ENCODE results near the gene NAV2.

Gene NAV2

DNA sequence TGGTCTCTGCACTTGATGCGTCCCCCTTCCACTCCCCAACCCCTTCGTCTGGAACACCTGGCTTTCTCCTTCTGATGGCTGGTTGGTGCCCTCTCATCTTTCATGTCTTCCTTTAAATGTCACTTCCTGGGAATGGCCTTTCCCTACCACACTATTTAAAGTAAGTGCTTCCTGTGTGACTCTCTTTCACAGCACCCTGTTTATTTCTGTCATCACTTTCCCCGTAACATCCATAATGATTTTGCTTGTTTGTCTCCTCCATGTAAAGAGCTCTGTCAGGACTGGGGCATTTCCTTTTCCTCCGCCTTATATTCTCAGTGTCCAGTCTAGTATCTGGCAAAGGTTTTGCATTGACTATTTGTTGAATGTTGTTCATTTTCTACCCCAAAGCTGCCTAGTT, 304.7 kb downstream of the NAV2 start:
- TF ChIP-seq, protein P1, sequence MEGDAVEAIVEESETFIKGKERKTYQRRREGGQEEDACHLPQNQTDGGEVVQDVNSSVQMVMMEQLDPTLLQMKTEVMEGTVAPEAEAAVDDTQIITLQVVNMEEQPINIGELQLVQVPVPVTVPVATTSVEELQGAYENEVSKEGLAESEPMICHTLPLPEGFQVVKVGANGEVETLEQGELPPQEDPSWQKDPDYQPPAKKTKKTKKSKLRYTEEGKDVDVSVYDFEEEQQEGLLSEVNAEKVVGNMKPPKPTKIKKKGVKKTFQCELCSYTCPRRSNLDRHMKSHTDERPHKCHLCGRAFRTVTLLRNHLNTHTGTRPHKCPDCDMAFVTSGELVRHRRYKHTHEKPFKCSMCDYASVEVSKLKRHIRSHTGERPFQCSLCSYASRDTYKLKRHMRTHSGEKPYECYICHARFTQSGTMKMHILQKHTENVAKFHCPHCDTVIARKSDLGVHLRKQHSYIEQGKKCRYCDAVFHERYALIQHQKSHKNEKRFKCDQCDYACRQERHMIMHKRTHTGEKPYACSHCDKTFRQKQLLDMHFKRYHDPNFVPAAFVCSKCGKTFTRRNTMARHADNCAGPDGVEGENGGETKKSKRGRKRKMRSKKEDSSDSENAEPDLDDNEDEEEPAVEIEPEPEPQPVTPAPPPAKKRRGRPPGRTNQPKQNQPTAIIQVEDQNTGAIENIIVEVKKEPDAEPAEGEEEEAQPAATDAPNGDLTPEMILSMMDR (IDR thresholded peaks at IDR 0.05; ENCODE audit: low read depth, low read length): no peak

DNA sequence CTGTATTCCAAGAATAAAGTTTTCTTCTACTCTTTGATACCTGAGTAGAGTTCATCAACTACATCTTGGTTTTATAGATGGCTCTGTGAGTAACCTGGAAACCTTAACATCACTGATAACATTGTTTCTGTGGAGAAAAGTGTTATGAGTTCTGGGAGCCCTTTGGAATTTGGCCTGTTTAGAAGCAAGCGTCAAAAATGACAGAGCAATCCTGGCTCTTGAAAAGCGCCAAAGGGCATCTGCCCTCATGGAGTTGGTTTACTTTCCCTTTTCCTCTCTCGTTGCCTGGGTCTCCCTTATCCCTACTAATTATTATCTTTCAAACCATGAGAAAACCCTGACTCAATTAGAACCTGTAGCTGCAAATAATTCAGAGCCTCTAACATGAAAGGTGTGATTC, 307.6 kb downstream of the NAV2 start:
- DNase-seq (ENCODE audit: extremely low read depth, low read depth): no peak
- TF ChIP-seq, protein P1 (IDR thresholded peaks at IDR 0.05; ENCODE audit: low read depth, low read length): no peak

More for the DNA sequence above, 304.7 kb downstream of the NAV2 start:
- no peak for DNase-seq (ENCODE audit: extremely low read depth, low read depth)

DNA sequence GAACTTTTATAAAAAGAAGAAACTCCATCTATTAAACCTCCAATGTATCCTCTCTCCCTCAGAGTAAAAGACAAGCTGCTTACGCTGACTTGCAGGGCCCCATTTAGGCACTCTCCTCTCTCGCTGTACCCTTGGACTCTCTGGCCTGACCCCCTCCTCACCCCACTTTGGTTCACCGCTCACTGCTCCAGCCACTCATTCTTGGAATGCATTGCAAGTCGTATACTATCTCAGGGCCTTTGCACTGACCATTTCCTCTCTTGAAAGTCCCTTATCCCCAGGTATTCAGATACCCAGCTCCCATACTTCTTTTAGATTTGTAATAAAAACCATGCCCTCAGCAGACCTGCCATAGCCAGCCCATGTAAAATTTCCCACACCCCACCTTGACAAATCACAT, 308.1 kb downstream of the NAV2 start:
- TF ChIP-seq, protein P1 (IDR thresholded peaks at IDR 0.05; ENCODE audit: low read depth, low read length): no peak
- no peak for DNase-seq (ENCODE audit: extremely low read depth, low read depth)

DNA sequence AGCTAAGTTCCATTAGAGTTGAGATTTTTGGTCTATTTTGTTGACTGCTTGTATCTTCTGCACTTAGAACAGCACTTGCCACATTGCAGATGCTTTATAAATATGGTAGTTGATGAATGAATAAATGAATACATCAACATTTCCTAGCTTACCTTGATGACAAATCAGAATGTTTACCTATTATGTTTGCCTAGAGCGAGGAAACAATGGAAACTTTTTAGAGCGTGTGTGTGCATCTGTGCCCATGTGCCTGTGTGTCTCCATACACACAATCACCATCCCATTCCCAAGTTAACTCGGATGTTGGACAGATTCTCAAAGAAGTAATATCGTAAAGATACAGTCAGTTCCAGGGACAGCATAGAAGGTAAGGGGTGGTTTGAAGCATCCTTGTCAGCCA, 308.6 kb downstream of the NAV2 start:
- TF ChIP-seq, protein P1 (IDR thresholded peaks at IDR 0.05; ENCODE audit: low read depth, low read length): no peak
- DNase-seq (ENCODE audit: extremely low read depth, low read depth): no peak

DNA sequence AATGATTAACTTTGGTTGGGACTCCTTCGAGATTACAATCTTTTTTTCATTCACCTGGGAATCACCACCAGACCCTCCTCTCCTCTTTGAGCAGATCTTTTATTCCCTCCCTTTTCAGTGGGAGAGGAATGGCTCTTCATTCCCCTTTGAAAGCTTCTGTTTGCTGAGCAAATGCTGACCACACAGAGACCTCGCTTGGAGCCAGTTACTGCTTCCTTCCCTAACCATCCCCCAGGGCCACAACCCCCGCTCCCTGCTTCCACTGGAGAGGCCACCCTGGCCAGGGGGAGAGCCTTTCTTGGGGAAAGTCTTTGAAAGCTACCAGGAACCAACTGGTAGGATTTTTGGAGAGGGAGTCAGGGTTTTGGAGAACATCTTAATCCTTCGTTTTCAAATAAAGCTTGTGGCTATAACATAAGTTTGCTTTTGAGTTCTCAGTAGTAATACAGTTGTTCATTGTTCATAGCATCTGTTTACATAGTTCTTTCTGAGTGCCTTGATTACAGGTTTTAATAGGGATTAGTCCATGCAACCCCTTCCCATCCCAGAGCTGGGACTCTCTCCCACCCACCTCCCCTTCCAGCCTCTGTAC, 309.2 kb downstream of the NAV2 start:
- TF ChIP-seq, protein P1 (IDR thresholded peaks at IDR 0.05; ENCODE audit: low read depth, low read length): no peak
- no peak for DNase-seq (ENCODE audit: extremely low read depth, low read depth)

DNA sequence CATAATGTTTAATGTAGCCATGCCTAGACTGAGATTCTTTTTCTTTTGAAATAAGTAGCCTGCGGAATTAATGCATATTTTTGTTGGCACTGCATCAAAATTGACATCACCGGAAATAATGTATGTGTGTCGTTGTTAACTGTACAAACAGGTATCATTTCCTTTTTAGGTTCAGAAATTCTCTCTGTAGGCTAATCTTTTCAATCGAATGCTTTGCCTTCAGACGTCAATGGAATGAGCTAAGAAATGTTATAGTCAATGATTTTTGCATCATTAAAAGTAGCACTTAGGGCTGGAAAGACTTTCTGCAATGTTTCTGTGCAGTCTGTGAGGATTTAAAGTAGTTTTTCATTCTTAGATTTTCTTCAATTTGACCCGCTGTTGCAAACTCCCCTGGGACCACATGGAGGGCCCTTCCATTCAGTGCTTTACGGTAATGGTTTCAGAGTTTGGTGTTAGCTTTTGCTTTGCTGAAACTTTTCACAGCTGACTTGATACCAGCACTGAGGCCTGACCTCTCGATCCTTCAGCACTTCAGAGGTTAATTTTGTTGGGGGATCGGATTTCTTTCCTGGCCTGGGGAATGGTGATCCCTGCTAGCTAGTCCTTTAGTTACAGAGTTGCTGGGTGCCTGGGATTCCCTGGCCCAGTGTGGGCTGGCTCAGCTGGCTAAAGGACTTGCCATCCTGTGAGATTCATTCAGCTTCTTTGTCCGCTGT, 309.9 kb downstream of the NAV2 start:
- no peak for DNase-seq (ENCODE audit: extremely low read depth, low read depth)
- TF ChIP-seq, protein P1 (IDR thresholded peaks at IDR 0.05; ENCODE audit: low read depth, low read length): no peak

DNA sequence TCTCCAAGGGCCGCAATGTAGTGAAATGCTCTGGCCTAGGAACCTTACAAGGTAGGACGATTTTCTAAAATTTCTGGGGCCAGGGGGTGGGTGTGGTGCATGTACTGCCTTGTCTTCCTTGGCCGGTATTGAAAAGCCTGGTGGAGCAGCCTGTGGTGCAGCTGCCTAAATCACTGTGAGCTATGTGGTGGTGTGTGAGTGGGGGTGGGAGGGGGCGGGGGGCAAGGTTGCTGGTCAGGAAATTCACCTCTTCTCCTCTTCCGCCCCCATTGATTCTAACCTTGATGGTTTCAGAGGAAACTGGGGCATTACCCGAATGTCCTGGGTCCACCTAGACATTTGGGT, 310.4 kb downstream of the NAV2 start:
- DNase-seq (ENCODE audit: extremely low read depth, low read depth): no peak
- TF ChIP-seq, protein P1 (IDR thresholded peaks at IDR 0.05; ENCODE audit: low read depth, low read length): no peak

Measured in AG09319 (cell line).